Transverse colon (tissue), 4 donors: ENCODE results near the gene SPARC. TPM values are rescaled to one million over a fixed set of nuclear protein-coding genes. Genes with fewer than 3 reads are reported as not detected.
"Not testable (repeated sequence)": the region's sequence is repeated elsewhere in the genome, so short reads cannot be mapped to it uniquely, and the experiment has no call there.

ENCODE experiments used
- DNase-seq: peaks from one replicate; pipeline ENCODE4 v3.0.0-alpha.2; 2019
- H3K27ac ChIP-seq, 4 donors: fragments of 200-600 bp; sonication (generic); 2 replicates each; pipeline ENCODE4 v1.5.1; 2016 to 2018; ENCODE audit warnings: inconsistent platforms in 4 of 4
- H3K27me3 ChIP-seq: fragments of 200-600 bp; sonication (generic); 2 replicates; pipeline ENCODE4 v1.5.1; 2017; ENCODE audit warnings: inconsistent platforms
- H3K36me3 ChIP-seq, 4 donors: fragments of 200-600 bp; sonication (generic); 2 replicates each; pipeline ENCODE4 v1.5.1; 2017 to 2019; ENCODE audit warnings: inconsistent platforms in 4 of 4
- H3K4me1 ChIP-seq, 4 donors: fragments of 200-600 bp; sonication (generic); 2 replicates each; pipeline ENCODE4 v1.5.1; 2017 to 2020; ENCODE audit warnings: inconsistent platforms in 4 of 4
- H3K4me3 ChIP-seq, 4 donors: fragments of 200-600 bp; sonication (generic); 1 replicate in 1 of 4; 2 replicates in 3 of 4; pipeline versions ENCODE4 v1.5.1 to v1.6.1; 2017 to 2019; ENCODE audit warnings: inconsistent platforms in 4 of 4
- H3K9me3 ChIP-seq, 2 donors: fragments of 200-600 bp; sonication (generic); 2 replicates each; pipeline ENCODE4 v1.5.1; 2017 to 2019; ENCODE audit warnings: inconsistent platforms in 2 of 2
- CTCF ChIP-seq, 5 experiments: fragments of 200-600 bp in 3 of 5; fragments of 450-650 bp in 2 of 5; sonication (generic) in 3 of 5; IDR thresholded peaks; 1 replicate in 2 of 5; 2 replicates in 3 of 5; pipeline ENCODE4 v1.5.1; 2016 to 2017; ENCODE audit warnings: antibody characterized with exemption in 5 of 5, inconsistent platforms in 3 of 5, mild to moderate bottlenecking in 2 of 5, moderate library complexity in 1 of 5
- EP300 ChIP-seq: sonication (generic); formaldehyde crosslinking; IDR thresholded peaks from one replicate; pipeline ENCODE4 v1.6.1; 2017; ENCODE audit warnings: antibody characterized with exemption, low read depth
- POLR2A ChIP-seq: fragments of 450-650 bp; IDR thresholded peaks from one replicate; pipeline ENCODE4 v1.6.1; 2016; ENCODE audit warnings: antibody characterized with exemption, mild to moderate bottlenecking, moderate library complexity
- POLR2AphosphoS5 ChIP-seq, 3 donors: sonication (generic); formaldehyde crosslinking; IDR thresholded peaks; one replicate each; pipeline ENCODE4 v1.6.1; 2016; ENCODE audit warnings: antibody characterized with exemption in 3 of 3
- WGBS, 2 donors: methylation state at CpG; one replicate each; pipeline ENCODE4 v1.1.5; 2018; ENCODE audit warnings: low coverage in 1 of 2; 5-methylcytosine and 5-hydroxymethylcytosine counted together
- in situ Hi-C, 4 donors: fragments of 200-750 bp; cut with MboI; loops; one replicate each; pipeline versions ENCODE4 v1.15.0 to v1.15.1; 2017; ENCODE audit warnings: low sequenced_read_pairs in 3 of 4, low pct_ligation_motif_present in 1 of 4, low pct_unique_long_range_greater_than_20kb in 1 of 4
- intact Hi-C: fragments of 100-400 bp; cut with DNase I; formaldehyde crosslinking; loops from one replicate; pipeline ENCODE4 v1.15.1; 2023; ENCODE audit warnings: low total_unique reads
- total RNA-seq, 4 donors: library from RNA; depleted of rRNA; stranded (reverse); fragments of >200 nt; gene quantifications; one replicate each; pipeline ENCODE4 v1.1.0, GENCODE V29; 2016

SPARC gene
- total RNA-seq, 4 donors from 2014 or later = 47.9 to 267 (median 85.1) TPM

- 97 to 100% methylated on average over 6 to 7 of the region's 7 CpGs for WGBS, 2 donors
- Histone ChIP-seq H3K27me3 (no peaks in the 10 kb centered on the region), H3K27ac (no peak overlapping the region), H3K4me3 (no peak overlapping the region), H3K9me3 (peaks cover 0 to 4% of the 10 kb centered on the region in 2 donors), H3K4me1 (no peaks in the 10 kb centered on the region), H3K36me3 (no peaks in the 10 kb centered on the region)
- in situ Hi-C loops (loop anchor here in 2 of 4 donors (25.0 kb wide), 2 partner anchors 218 to 293 kb away; partner anchors contain the start of gene SLC36A1 (in 1 of the 2)), intact Hi-C loops (no loop called here)
- TF ChIP-seq POLR2A = no peak
- TF ChIP-seq POLR2AphosphoS5 (IDR thresholded peaks at IDR 0.05) = no peak
- TF ChIP-seq EP300 = no peak
- TF ChIP-seq CTCF (IDR thresholded peaks at IDR 0.05) = no peak
- DNase-seq = no peak
These were observed 43.7 kb upstream of the SPARC start for GRCh38 chr5:151730381-151730780.

- H3K4me1 ChIP-seq, H3K27me3 ChIP-seq, intact Hi-C loops, H3K4me3 ChIP-seq, H3K9me3 ChIP-seq, DNase-seq, H3K36me3 ChIP-seq, H3K27ac ChIP-seq: not testable (repeated sequence)
- in situ Hi-C loops = loop anchor here in 2 of 4 donors (25.0 kb wide), 2 partner anchors 217 to 292 kb away; partner anchors contain the start of gene SLC36A1 (in 1 of the 2)
- WGBS, 2 donors = 85 to 95% methylated on average over 4 to 5 of the region's 5 CpGs
These were observed 42.9 kb upstream of the SPARC start for GRCh38 chr5:151729597-151729996.

GRCh38 chr5:151724360-151724759 is 37.6 kb upstream of the SPARC start:
- no peaks in the 10 kb centered on the region for H3K36me3 ChIP-seq
- no peaks in the 10 kb centered on the region for H3K9me3 ChIP-seq
- no peak overlapping the region for H3K4me3 ChIP-seq
- intact Hi-C loops = no loop called here
- in situ Hi-C loops = no loop called here
- DNase-seq = no peak
- H3K27me3 ChIP-seq = no peaks in the 10 kb centered on the region
- no peak overlapping the region for H3K27ac ChIP-seq
- H3K4me1 ChIP-seq = no peaks in the 10 kb centered on the region
- WGBS, 2 donors = 88 to 100% methylated on average over 2 of the region's 2 CpGs
- TF ChIP-seq POLR2AphosphoS5 (IDR thresholded peaks at IDR 0.05) = no peak

- intact Hi-C loops = no loop called here
- no peaks in the 10 kb centered on the region for H3K9me3 ChIP-seq
- TF ChIP-seq POLR2AphosphoS5 (IDR thresholded peaks at IDR 0.05) = no peak
- no peak for TF ChIP-seq CTCF (IDR thresholded peaks at IDR 0.05)
- no peak for TF ChIP-seq EP300
- TF ChIP-seq POLR2A = no peak
These were observed 35.8 kb upstream of the SPARC start for GRCh38 chr5:151722546-151722945.

GRCh38 chr5:151721812-151722391 is 35.2 kb upstream of the SPARC start:
- Histone ChIP-seq H3K4me3 (no peak overlapping the region), H3K4me1 (peaks cover 0 to 7% (median 2%) of the 10 kb centered on the region in 4 donors), H3K27ac (no peak overlapping the region), H3K36me3 (no peaks in the 10 kb centered on the region), H3K9me3 (no peaks in the 10 kb centered on the region), H3K27me3 (no peaks in the 10 kb centered on the region)
- no peak for DNase-seq
- TF ChIP-seq CTCF (IDR thresholded peaks at IDR 0.05) (no peak), EP300 (no peak), POLR2A (no peak), POLR2AphosphoS5 (IDR thresholded peaks at IDR 0.05) (no peak)
- in situ Hi-C loops (no loop called here), intact Hi-C loops (no loop called here)

More at GRCh38 chr5:151722546-151722945, 35.8 kb upstream of the SPARC start:
- no peaks in the 10 kb centered on the region for H3K36me3 ChIP-seq
- H3K4me1 ChIP-seq = peaks cover 0 to 7% (median 2%) of the 10 kb centered on the region in 4 donors
- DNase-seq = no peak
- no peak overlapping the region for H3K4me3 ChIP-seq
- in situ Hi-C loops = no loop called here
- H3K27ac ChIP-seq = no peak overlapping the region
- no peaks in the 10 kb centered on the region for H3K27me3 ChIP-seq
